OCI-LY7 (cell line): ENCODE results near the gene CACNA2D2. TPM values are rescaled to one million over a fixed set of nuclear protein-coding genes. Genes with fewer than 3 reads are reported as not detected.
A peak's percentile ranks its signal among the peaks of the same experiment; 100 is the strongest.

Source experiments
- BruUV-seq: library from RNA; stranded (reverse); fragments of 400-500 nt; replicated peaks from 2 replicates; lab custom pipeline; 2021; lab: Mats Ljungman, UMichigan
- CTCF ChIA-PET: fragments of 300-600 bp; sonication (Branson Sonifier 250); formaldehyde crosslinking; loops from one replicate; lab custom pipeline; 2022; ENCODE audit warnings: antibody characterized with exemption; ENCODE audit not compliant: unreplicated experiment; lab: Charles Lee
- POLR2A ChIA-PET: fragments of 300-600 bp; sonication (Branson Sonifier 250); formaldehyde crosslinking; loops from one replicate; lab custom pipeline; 2022; ENCODE audit warnings: antibody characterized with exemption; lab: Charles Lee
- DNase-seq: peaks from one replicate; pipeline ENCODE4 v3.0.0-alpha.2; 2015; ENCODE audit warnings: low spot score
- H2AFZ ChIP-seq: fragments of 200-600 bp; sonication (generic), shearing (Covaris generic); 2 replicates; pipeline ENCODE4 v1.6.1; 2014; ENCODE audit warnings: mild to moderate bottlenecking, antibody characterized with exemption, low read length, moderate library complexity
- H3K27ac ChIP-seq: fragments of 200-600 bp; sonication (generic); 2 replicates; pipeline ENCODE4 v1.5.1; 2014; ENCODE audit warnings: mixed run types, low read depth, mild to moderate bottlenecking, moderate library complexity, low read length, inconsistent platforms; ENCODE audit not compliant: poor library complexity, severe bottlenecking
- H3K36me3 ChIP-seq: fragments of 200-600 bp; sonication (generic); 2 replicates; pipeline ENCODE4 v1.6.1; 2014; ENCODE audit warnings: mild to moderate bottlenecking, antibody characterized with exemption, low read length, moderate library complexity, mixed read lengths; ENCODE audit not compliant: insufficient read depth
- H3K4me1 ChIP-seq: fragments of 200-600 bp; sonication (generic); 2 replicates; pipeline ENCODE4 v1.5.1; 2014; ENCODE audit warnings: mild to moderate bottlenecking, low read length; ENCODE audit not compliant: insufficient read depth, poor library complexity, severe bottlenecking
- H3K4me2 ChIP-seq: fragments of 200-600 bp; sonication (generic); 2 replicates; pipeline ENCODE4 v1.6.1; 2014; ENCODE audit warnings: mild to moderate bottlenecking, low read length
- H3K4me3 ChIP-seq: fragments of 200-600 bp; sonication (generic); 2 replicates; pipeline ENCODE4 v1.5.1; 2014; ENCODE audit warnings: mild to moderate bottlenecking, low read depth, low read length; ENCODE audit not compliant: poor library complexity, severe bottlenecking
- H3K79me2 ChIP-seq: fragments of 200-600 bp; sonication (generic); 2 replicates; pipeline ENCODE4 v1.6.1; 2016; ENCODE audit warnings: low read depth, mild to moderate bottlenecking, low read length, moderate library complexity, mixed read lengths; ENCODE audit not compliant: insufficient read depth
- H3K9me2 ChIP-seq: fragments of 200-600 bp; sonication (generic); 2 replicates; pipeline ENCODE4 v1.6.1; 2016; ENCODE audit warnings: mild to moderate bottlenecking, low read length, mixed read lengths; ENCODE audit not compliant: insufficient read depth
- H3K9me3 ChIP-seq: fragments of 200-600 bp; sonication (generic); 2 replicates; pipeline ENCODE4 v1.6.1; 2014; ENCODE audit warnings: mild to moderate bottlenecking, mixed run types, low read length, mixed read lengths
- H4K20me1 ChIP-seq: fragments of 200-600 bp; sonication (generic); 2 replicates; pipeline ENCODE4 v1.6.1; 2014; ENCODE audit warnings: mild to moderate bottlenecking, antibody characterized with exemption, low read length, moderate library complexity, mixed read lengths; ENCODE audit not compliant: insufficient read depth
- EZH2phosphoT487 ChIP-seq: fragments of 200-600 bp; sonication (generic); IDR thresholded peaks from 2 replicates; pipeline ENCODE4 v1.6.1; 2018; ENCODE audit warnings: low read depth, borderline replicate concordance, mild to moderate bottlenecking, mixed run types, antibody characterized with exemption, low read length, moderate library complexity, mixed read lengths
- intact Hi-C: fragments of 100-400 bp; cut with micrococcal nuclease; formaldehyde crosslinking; loops from one replicate; pipeline ENCODE4 v1.10.0; 2022; ENCODE audit not compliant: unreplicated experiment
- total RNA-seq, 2 experiments: library from RNA; depleted of rRNA in 1 of 2; stranded (reverse); fragments of >200 nt in 1 of 2; shearing (Covaris generic) in 1 of 2; gene quantifications; 2 replicates each; pipeline ENCODE4 v1.2.3, GENCODE V29; 2014 to 2022
- TF ChIP-seq, protein P1 (sequence below): fragments of 200-600 bp; sonication (generic); conservative IDR thresholded peaks from 2 replicates; pipeline ENCODE4 v1.5.1; 2014; ENCODE audit warnings: mild to moderate bottlenecking, antibody characterized with exemption, low read length, moderate library complexity, mixed read lengths

CACNA2D2 gene
- total RNA-seq, 2 experiments from 2014 or later, result 0.09 to 0.21 TPM

GRCh38 chr3:50453907-50454306 is 49.5 kb downstream of the CACNA2D2 start:
- Histone ChIP-seq H3K9me3 (no peaks in the 10 kb centered on the region), H3K79me2 (no peaks in the 10 kb centered on the region), H3K27ac (no peak overlapping the region), H3K4me1 (no peaks in the 10 kb centered on the region), H4K20me1 (no peaks in the 10 kb centered on the region), H3K9me2 (no peaks in the 10 kb centered on the region), H2AFZ (no peak overlapping the region), H3K4me2 (peak overlapping the region; percentile 10; the same call in 1 of the 2 replicates), H3K36me3 (no peaks in the 10 kb centered on the region), H3K4me3 (no peak overlapping the region)
- CTCF ChIA-PET, result no interaction called here
- no peak for TF ChIP-seq EZH2phosphoT487
- TF ChIP-seq, protein P1, sequence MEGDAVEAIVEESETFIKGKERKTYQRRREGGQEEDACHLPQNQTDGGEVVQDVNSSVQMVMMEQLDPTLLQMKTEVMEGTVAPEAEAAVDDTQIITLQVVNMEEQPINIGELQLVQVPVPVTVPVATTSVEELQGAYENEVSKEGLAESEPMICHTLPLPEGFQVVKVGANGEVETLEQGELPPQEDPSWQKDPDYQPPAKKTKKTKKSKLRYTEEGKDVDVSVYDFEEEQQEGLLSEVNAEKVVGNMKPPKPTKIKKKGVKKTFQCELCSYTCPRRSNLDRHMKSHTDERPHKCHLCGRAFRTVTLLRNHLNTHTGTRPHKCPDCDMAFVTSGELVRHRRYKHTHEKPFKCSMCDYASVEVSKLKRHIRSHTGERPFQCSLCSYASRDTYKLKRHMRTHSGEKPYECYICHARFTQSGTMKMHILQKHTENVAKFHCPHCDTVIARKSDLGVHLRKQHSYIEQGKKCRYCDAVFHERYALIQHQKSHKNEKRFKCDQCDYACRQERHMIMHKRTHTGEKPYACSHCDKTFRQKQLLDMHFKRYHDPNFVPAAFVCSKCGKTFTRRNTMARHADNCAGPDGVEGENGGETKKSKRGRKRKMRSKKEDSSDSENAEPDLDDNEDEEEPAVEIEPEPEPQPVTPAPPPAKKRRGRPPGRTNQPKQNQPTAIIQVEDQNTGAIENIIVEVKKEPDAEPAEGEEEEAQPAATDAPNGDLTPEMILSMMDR, result no peak
- intact Hi-C loops, result no loop called here
- BruUV-seq, result no TSS peak
- POLR2A ChIA-PET, result no interaction called here
- peak; percentile 10 for DNase-seq

GRCh38 chr3:50450209-50450921 is 53.1 kb downstream of the CACNA2D2 start:
- H3K4me2 ChIP-seq, result no peak overlapping the region
- no peaks in the 10 kb centered on the region for H3K9me3 ChIP-seq
- H3K4me1 ChIP-seq, result no peaks in the 10 kb centered on the region
- H2AFZ ChIP-seq, result no peak overlapping the region
- H3K36me3 ChIP-seq, result no peaks in the 10 kb centered on the region
- no peaks in the 10 kb centered on the region for H4K20me1 ChIP-seq
- intact Hi-C loops, result no loop called here
- no peaks in the 10 kb centered on the region for H3K9me2 ChIP-seq
- H3K79me2 ChIP-seq, result no peaks in the 10 kb centered on the region
- no peak for DNase-seq
- ChIA-PET CTCF (no interaction called here), POLR2A (no interaction called here)
- H3K27ac ChIP-seq, result no peak overlapping the region
- no TSS peak for BruUV-seq
- TF ChIP-seq, protein P1, result no peak
- TF ChIP-seq EZH2phosphoT487, result no peak
- H3K4me3 ChIP-seq, result no peak overlapping the region
